ENCODE results near the gene F8. TPM values are rescaled to one million over a fixed set of nuclear protein-coding genes. Genes with fewer than 3 reads are reported as not detected.

F8 gene
- polyA plus RNA-seq, 1 donor from 2014 or later = 2.1 TPM

GRCh38 chrX:154809939-154810665 is 212.4 kb downstream of the F8 start:
- no peaks in the 10 kb centered on the region for H4K20me1 ChIP-seq (ENCODE audit: insufficient read depth)
- H3K9ac ChIP-seq (ENCODE audit: low read length) = no peak overlapping the region

GRCh38 chrX:154806837-154807501 is 215.6 kb downstream of the F8 start:
- Histone ChIP-seq H3K27me3 (ENCODE audit: insufficient read depth, low read depth, low read length) (peaks cover 11% of the 10 kb centered on the region), H3K9me3 (ENCODE audit: low read length) (no peaks in the 10 kb centered on the region), H2AFZ (ENCODE audit: low read depth, low read length) (no peak overlapping the region), H3K79me2 (replicated peaks; ENCODE audit: insufficient read depth, low read length) (no peaks in the 10 kb centered on the region), H3K9me2 (ENCODE audit: insufficient read depth, low read length) (no peaks in the 10 kb centered on the region), H3K4me3 (ENCODE audit: low read length) (no peak overlapping the region), H3K9ac (ENCODE audit: low read length) (no peak overlapping the region), H4K20me1 (ENCODE audit: insufficient read depth) (no peaks in the 10 kb centered on the region), H3K27ac (ENCODE audit: low read length) (no peak overlapping the region), H3K4me2 (ENCODE audit: low read length) (no peak overlapping the region), H3F3A (ENCODE audit: insufficient read depth, low read length, poor library complexity, severe bottlenecking) (no peaks in the 10 kb centered on the region), H3K36me3 (ENCODE audit: insufficient read depth, low read length) (no peaks in the 10 kb centered on the region)
- TF ChIP-seq SMC3 (conservative IDR thresholded peaks at IDR 0.05; ENCODE audit: poor library complexity) (no peak), CTCF (IDR thresholded peaks at IDR 0.05; ENCODE audit: poor library complexity, severe bottlenecking) (no peak), EP300 (conservative IDR thresholded peaks at IDR 0.05; ENCODE audit: poor library complexity, severe bottlenecking) (no peak), MXI1 (conservative IDR thresholded peaks at IDR 0.05; ENCODE audit: poor library complexity, severe bottlenecking) (no peak), POLR2AphosphoS5 (IDR thresholded peaks at IDR 0.05) (no peak), REST (IDR thresholded peaks at IDR 0.05; ENCODE audit: borderline replicate concordance) (no peak)

More at GRCh38 chrX:154809939-154810665, 212.4 kb downstream of the F8 start:
- H3K9me3 ChIP-seq (ENCODE audit: low read length) = no peaks in the 10 kb centered on the region
- no peaks in the 10 kb centered on the region for H3K27me3 ChIP-seq (ENCODE audit: insufficient read depth, low read depth, low read length)
- H3K36me3 ChIP-seq (ENCODE audit: insufficient read depth, low read length) = no peaks in the 10 kb centered on the region
- H3K27ac ChIP-seq (ENCODE audit: low read length) = no peak overlapping the region
- TF ChIP-seq CTCF (IDR thresholded peaks at IDR 0.05; ENCODE audit: poor library complexity, severe bottlenecking) (no peak), TAF1 (IDR thresholded peaks at IDR 0.05; ENCODE audit: low read depth) (no peak), REST (IDR thresholded peaks at IDR 0.05; ENCODE audit: borderline replicate concordance) (no peak), MXI1 (conservative IDR thresholded peaks at IDR 0.05; ENCODE audit: poor library complexity, severe bottlenecking) (no peak)
- H3K4me3 ChIP-seq (ENCODE audit: low read length) = no peak overlapping the region
- no peaks in the 10 kb centered on the region for H3K9me2 ChIP-seq (ENCODE audit: insufficient read depth, low read length)
- no peaks in the 10 kb centered on the region for H3K79me2 ChIP-seq (replicated peaks; ENCODE audit: insufficient read depth, low read length)
- no peak overlapping the region for H3K4me2 ChIP-seq (ENCODE audit: low read length)
- no peak overlapping the region for H2AFZ ChIP-seq (ENCODE audit: low read depth, low read length)
- no peaks in the 10 kb centered on the region for H3F3A ChIP-seq (ENCODE audit: insufficient read depth, low read length, poor library complexity, severe bottlenecking)
